Neural cell (in vitro differentiated cells): ENCODE results near the gene PCED1B. TPM values are rescaled to one million over a fixed set of nuclear protein-coding genes. Genes with fewer than 3 reads are reported as not detected.

Source experiments
- H2AFZ ChIP-seq: fragments of 200-600, 300-800 bp; sonication (generic), shearing (Covaris generic); 2 replicates; pipeline ENCODE4 v1.6.0; 2014; ENCODE audit warnings: low read depth, mild to moderate bottlenecking, antibody characterized with exemption, low read length, moderate library complexity
- H3F3A ChIP-seq: fragments of 200-600 bp; shearing (Covaris generic); 2 replicates; pipeline ENCODE4 v1.6.1; 2016; ENCODE audit warnings: mild to moderate bottlenecking, moderate library complexity, mixed read lengths, antibody characterized with exemption, low read length; ENCODE audit not compliant: insufficient read depth, poor library complexity, severe bottlenecking
- H3K27ac ChIP-seq: fragments of 200-600, 300-800 bp; sonication (generic), shearing (Covaris generic); 2 replicates; pipeline ENCODE4 v1.5.1; 2014; ENCODE audit warnings: mild to moderate bottlenecking, low read length, moderate library complexity
- H3K27me3 ChIP-seq: fragments of 300-800, 200-600 bp; sonication (generic), shearing (Covaris generic); 2 replicates; pipeline ENCODE4 v1.6.0; 2014; ENCODE audit warnings: mild to moderate bottlenecking, low read depth, low read length, moderate library complexity; ENCODE audit not compliant: insufficient read depth
- H3K36me3 ChIP-seq: fragments of 300-800, 200-600 bp; sonication (generic), shearing (Covaris generic); 2 replicates; pipeline ENCODE4 v1.5.1; 2014; ENCODE audit warnings: mild to moderate bottlenecking, antibody characterized with exemption, low read length, moderate library complexity; ENCODE audit not compliant: insufficient read depth
- H3K4me2 ChIP-seq: fragments of 300-800, 200-600 bp; sonication (generic), shearing (Covaris generic); 2 replicates; pipeline ENCODE4 v1.6.0; 2014; ENCODE audit warnings: mild to moderate bottlenecking, low read length
- H3K4me3 ChIP-seq: fragments of 300-800, 200-600 bp; sonication (generic), shearing (Covaris generic); 2 replicates; pipeline ENCODE4 v1.5.1; 2014; ENCODE audit warnings: mild to moderate bottlenecking, low read length, moderate library complexity
- H3K79me2 ChIP-seq: fragments of 200-600 bp; shearing (Covaris generic); replicated peaks from 2 replicates; pipeline ENCODE4 v1.6.0; 2014; ENCODE audit warnings: mild to moderate bottlenecking, low read length, moderate library complexity; ENCODE audit not compliant: insufficient read depth
- H3K9ac ChIP-seq: fragments of 300-800, 200-600 bp; sonication (generic), shearing (Covaris generic); 2 replicates; pipeline ENCODE4 v1.6.1; 2016; ENCODE audit warnings: mild to moderate bottlenecking, low read length, mixed read lengths
- H3K9me2 ChIP-seq: fragments of 200-600 bp; shearing (Covaris generic); 2 replicates; pipeline ENCODE4 v1.6.1; 2016; ENCODE audit warnings: mild to moderate bottlenecking, low read length, mixed read lengths; ENCODE audit not compliant: insufficient read depth
- H3K9me3 ChIP-seq: fragments of 200-600, 300-800 bp; sonication (generic), shearing (Covaris generic); 2 replicates; pipeline ENCODE4 v1.6.1; 2016; ENCODE audit warnings: mild to moderate bottlenecking, mixed run types, low read length, moderate library complexity, mixed read lengths
- H4K20me1 ChIP-seq: fragments of 200-600 bp; shearing (Covaris generic); 2 replicates; pipeline ENCODE4 v1.6.1; 2016; ENCODE audit warnings: mild to moderate bottlenecking, mixed run types; ENCODE audit not compliant: insufficient read depth
- EP300 ChIP-seq: fragments of 450-650 bp; conservative IDR thresholded peaks from 2 replicates; pipeline ENCODE4 v1.6.1; 2014; ENCODE audit warnings: antibody characterized with exemption, mild to moderate bottlenecking, moderate library complexity; ENCODE audit not compliant: poor library complexity, severe bottlenecking
- EZH2 ChIP-seq: fragments of 200-600, 300-800 bp; shearing (Covaris generic), sonication (generic); IDR thresholded peaks from 2 replicates; pipeline ENCODE4 v1.6.1; 2014; ENCODE audit warnings: antibody characterized with exemption, low read length, borderline replicate concordance, mild to moderate bottlenecking; ENCODE audit not compliant: insufficient read depth, poor library complexity, severe bottlenecking
- MXI1 ChIP-seq: fragments of 450-650 bp; conservative IDR thresholded peaks from 2 replicates; pipeline ENCODE4 v1.6.1; 2014; ENCODE audit warnings: antibody characterized with exemption, mild to moderate bottlenecking; ENCODE audit not compliant: poor library complexity, severe bottlenecking
- POLR2AphosphoS5 ChIP-seq: IDR thresholded peaks from 2 replicates; pipeline ENCODE4 v1.6.1; 2012
- RAD21 ChIP-seq: fragments of 450-650 bp; conservative IDR thresholded peaks from 2 replicates; pipeline ENCODE4 v1.6.1; 2014; ENCODE audit warnings: antibody characterized with exemption, mild to moderate bottlenecking, moderate library complexity
- SMC3 ChIP-seq: fragments of 450-650 bp; conservative IDR thresholded peaks from 2 replicates; pipeline ENCODE4 v1.6.1; 2014; ENCODE audit warnings: antibody characterized with exemption, mild to moderate bottlenecking, moderate library complexity; ENCODE audit not compliant: poor library complexity
- TAF1 ChIP-seq: IDR thresholded peaks from 2 replicates; pipeline ENCODE4 v1.6.1; 2012; ENCODE audit warnings: low read depth
- polyA plus RNA-seq: library from polyadenylated mRNA; depleted of rRNA; stranded (reverse); fragments of >200 nt; gene quantifications from 2 replicates; pipeline ENCODE4 v1.2.3, GENCODE V29; 2014
- TF ChIP-seq, protein P1 (sequence below): IDR thresholded peaks from 2 replicates; pipeline ENCODE4 v1.6.1; 2012; ENCODE audit warnings: borderline replicate concordance
- TF ChIP-seq, protein P2 (sequence below): fragments of 450-650 bp; IDR thresholded peaks from 2 replicates; pipeline ENCODE4 v1.5.1; 2014; ENCODE audit warnings: antibody characterized with exemption, mild to moderate bottlenecking, moderate library complexity; ENCODE audit not compliant: poor library complexity, severe bottlenecking

The PCED1B gene
- polyA plus RNA-seq, 1 donor from 2014 or later, result not detected

DNA sequence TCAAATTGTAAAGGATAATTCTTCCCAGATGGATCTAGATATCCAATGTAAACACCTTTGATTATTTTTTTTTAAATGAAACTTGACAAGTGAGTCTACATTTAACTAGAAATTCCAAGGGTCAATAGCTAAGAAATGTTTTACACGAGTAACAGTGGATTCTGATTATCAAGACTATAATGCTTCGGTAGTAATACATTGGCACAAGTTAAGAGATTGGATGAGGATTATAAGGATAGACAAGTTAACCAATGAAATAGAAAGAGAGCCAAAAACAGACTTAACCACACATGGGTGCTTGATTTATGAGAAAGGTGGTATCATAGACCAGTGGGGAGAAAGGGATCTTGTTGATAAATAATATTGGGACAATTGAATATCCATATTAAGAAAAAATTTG, 40.3 kb upstream of the PCED1B start:
- H3K79me2 ChIP-seq, result no peaks in the 10 kb centered on the region
- no peaks in the 10 kb centered on the region for H3K9me2 ChIP-seq
- no peak overlapping the region for H3K4me2 ChIP-seq
- H3K36me3 ChIP-seq, result no peaks in the 10 kb centered on the region
- no peak overlapping the region for H3K4me3 ChIP-seq
- H2AFZ ChIP-seq, result no peak overlapping the region
- H3K27ac ChIP-seq, result no peak overlapping the region
- H3K9me3 ChIP-seq, result no peaks in the 10 kb centered on the region
- H3K27me3 ChIP-seq, result no peaks in the 10 kb centered on the region
- H3F3A ChIP-seq, result no peaks in the 10 kb centered on the region
- no peaks in the 10 kb centered on the region for H4K20me1 ChIP-seq
- no peak overlapping the region for H3K9ac ChIP-seq
- TF ChIP-seq MXI1, result no peak
- no peak for TF ChIP-seq TAF1
- no peak for TF ChIP-seq SMC3
- TF ChIP-seq EZH2, result no peak
- no peak for TF ChIP-seq RAD21
- TF ChIP-seq, protein P1, sequence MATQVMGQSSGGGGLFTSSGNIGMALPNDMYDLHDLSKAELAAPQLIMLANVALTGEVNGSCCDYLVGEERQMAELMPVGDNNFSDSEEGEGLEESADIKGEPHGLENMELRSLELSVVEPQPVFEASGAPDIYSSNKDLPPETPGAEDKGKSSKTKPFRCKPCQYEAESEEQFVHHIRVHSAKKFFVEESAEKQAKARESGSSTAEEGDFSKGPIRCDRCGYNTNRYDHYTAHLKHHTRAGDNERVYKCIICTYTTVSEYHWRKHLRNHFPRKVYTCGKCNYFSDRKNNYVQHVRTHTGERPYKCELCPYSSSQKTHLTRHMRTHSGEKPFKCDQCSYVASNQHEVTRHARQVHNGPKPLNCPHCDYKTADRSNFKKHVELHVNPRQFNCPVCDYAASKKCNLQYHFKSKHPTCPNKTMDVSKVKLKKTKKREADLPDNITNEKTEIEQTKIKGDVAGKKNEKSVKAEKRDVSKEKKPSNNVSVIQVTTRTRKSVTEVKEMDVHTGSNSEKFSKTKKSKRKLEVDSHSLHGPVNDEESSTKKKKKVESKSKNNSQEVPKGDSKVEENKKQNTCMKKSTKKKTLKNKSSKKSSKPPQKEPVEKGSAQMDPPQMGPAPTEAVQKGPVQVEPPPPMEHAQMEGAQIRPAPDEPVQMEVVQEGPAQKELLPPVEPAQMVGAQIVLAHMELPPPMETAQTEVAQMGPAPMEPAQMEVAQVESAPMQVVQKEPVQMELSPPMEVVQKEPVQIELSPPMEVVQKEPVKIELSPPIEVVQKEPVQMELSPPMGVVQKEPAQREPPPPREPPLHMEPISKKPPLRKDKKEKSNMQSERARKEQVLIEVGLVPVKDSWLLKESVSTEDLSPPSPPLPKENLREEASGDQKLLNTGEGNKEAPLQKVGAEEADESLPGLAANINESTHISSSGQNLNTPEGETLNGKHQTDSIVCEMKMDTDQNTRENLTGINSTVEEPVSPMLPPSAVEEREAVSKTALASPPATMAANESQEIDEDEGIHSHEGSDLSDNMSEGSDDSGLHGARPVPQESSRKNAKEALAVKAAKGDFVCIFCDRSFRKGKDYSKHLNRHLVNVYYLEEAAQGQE, result no peak
- TF ChIP-seq EP300, result no peak
- no peak for TF ChIP-seq POLR2AphosphoS5
- TF ChIP-seq, protein P2, sequence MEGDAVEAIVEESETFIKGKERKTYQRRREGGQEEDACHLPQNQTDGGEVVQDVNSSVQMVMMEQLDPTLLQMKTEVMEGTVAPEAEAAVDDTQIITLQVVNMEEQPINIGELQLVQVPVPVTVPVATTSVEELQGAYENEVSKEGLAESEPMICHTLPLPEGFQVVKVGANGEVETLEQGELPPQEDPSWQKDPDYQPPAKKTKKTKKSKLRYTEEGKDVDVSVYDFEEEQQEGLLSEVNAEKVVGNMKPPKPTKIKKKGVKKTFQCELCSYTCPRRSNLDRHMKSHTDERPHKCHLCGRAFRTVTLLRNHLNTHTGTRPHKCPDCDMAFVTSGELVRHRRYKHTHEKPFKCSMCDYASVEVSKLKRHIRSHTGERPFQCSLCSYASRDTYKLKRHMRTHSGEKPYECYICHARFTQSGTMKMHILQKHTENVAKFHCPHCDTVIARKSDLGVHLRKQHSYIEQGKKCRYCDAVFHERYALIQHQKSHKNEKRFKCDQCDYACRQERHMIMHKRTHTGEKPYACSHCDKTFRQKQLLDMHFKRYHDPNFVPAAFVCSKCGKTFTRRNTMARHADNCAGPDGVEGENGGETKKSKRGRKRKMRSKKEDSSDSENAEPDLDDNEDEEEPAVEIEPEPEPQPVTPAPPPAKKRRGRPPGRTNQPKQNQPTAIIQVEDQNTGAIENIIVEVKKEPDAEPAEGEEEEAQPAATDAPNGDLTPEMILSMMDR, result no peak

DNA sequence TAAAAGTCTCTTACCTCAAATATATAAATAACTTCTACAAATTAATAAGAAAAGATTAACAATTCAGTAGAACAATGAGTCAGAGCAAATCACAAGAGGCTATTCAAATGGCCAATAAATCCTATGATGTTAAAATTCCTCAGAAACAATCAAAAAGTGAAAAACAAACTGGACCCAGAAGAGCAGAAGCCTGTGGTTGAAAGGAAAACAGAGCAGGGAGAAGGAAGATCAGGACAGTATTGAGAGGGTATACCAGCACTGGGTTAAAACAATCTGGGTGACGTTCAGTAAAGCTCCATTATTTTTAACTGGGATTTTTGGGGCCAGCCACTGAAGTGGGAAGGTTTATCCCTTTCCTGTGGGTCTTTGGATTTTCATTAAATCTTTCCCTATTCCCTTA, 39.7 kb upstream of the PCED1B start:
- H3K9me2 ChIP-seq, result no peaks in the 10 kb centered on the region
- H4K20me1 ChIP-seq, result no peaks in the 10 kb centered on the region
- no peak overlapping the region for H3K4me3 ChIP-seq
- no peaks in the 10 kb centered on the region for H3F3A ChIP-seq
- no peak overlapping the region for H3K27ac ChIP-seq
- H3K27me3 ChIP-seq, result no peaks in the 10 kb centered on the region
- TF ChIP-seq EZH2, result no peak
- no peak for TF ChIP-seq POLR2AphosphoS5
- TF ChIP-seq, protein P2, result no peak
- H3K36me3 ChIP-seq, result no peaks in the 10 kb centered on the region
- H2AFZ ChIP-seq, result no peak overlapping the region
- no peak overlapping the region for H3K9ac ChIP-seq
- no peaks in the 10 kb centered on the region for H3K9me3 ChIP-seq
- no peak overlapping the region for H3K4me2 ChIP-seq
- no peaks in the 10 kb centered on the region for H3K79me2 ChIP-seq
